ENCODE data around the gene VSTM2L. TPM values are rescaled to one million over a fixed set of nuclear protein-coding genes. Genes with fewer than 3 reads are reported as not detected.

VSTM2L gene
- total and polyA plus RNA-seq, 2 donors (not counting 3 experiments of a cell fraction or from before 2014, with no cell fraction given) = 0.18 TPM; not detected in 1

DNA sequence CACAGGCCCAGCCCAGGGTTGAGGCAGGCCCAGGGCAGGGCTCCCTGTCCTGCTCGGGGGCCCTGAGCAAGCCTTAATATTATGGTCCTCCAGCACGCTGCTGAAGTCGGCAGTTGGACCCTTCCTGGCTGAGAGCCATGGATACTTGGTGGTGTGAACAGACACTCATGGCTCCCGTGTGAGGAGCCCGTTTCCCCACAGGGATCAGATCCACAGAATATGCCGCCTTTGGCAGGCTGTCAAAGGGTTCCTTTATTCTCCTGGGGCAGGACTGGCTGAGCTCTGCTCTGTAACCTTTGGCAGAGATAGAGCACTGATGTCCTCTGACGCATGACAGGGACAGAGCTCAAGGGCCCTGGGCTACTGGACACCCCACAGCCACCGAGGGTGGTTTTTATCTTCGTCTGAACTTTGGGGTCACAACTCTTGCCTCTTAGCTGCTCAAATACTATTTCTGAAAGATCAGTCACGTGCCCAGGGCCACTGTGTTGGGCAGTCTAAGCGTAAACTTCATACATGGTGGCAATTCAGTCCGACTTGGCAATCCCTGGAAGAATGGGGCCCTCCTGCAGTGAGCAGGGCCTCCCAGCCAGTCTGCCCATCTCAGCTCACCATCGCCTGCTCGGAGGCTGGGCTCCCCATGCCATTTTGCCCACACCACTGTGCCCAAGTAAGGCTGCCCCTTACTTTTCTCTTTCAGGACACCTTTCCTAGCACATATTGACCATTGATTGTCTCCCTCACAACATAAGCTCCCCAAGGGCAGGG lies 81.3 kb downstream of the VSTM2L start:
- CTCF ChIA-PET = interaction anchor here (0.9 to 1.7 kb wide), 5 partner anchors 9 to 420 kb away, joined by 3 to 5 read pairs (median 3); no protein-coding TSS in a partner anchor
- intact Hi-C loops (cut with micrococcal nuclease) = no loop called here

More for the DNA sequence above, 81.3 kb downstream of the VSTM2L start:
- no peak for FAIRE-seq
- no peak overlapping the region for H2AFZ ChIP-seq (ENCODE audit: low read depth, low read length)
- no peak overlapping the region for H3K9ac ChIP-seq (replicated peaks; ENCODE audit: extremely low read depth, insufficient read depth, low read length)
- H3K4me3 ChIP-seq (replicated peaks in 1 of 3; ENCODE audit: insufficient read depth in 1 of 3, low read depth in 1 of 3, low read length in 3 of 3) = no peak overlapping the region
- no peaks in the 10 kb centered on the region for H4K20me1 ChIP-seq (replicated peaks; ENCODE audit: control insufficient read depth, extremely low read depth, insufficient read depth, low read length)
- no peaks in the 10 kb centered on the region for H3K9me1 ChIP-seq (replicated peaks; ENCODE audit: control insufficient read depth, extremely low read depth, insufficient read depth, low read length)
- peaks cover 1% of the 10 kb centered on the region for H3K4me1 ChIP-seq (ENCODE audit: control insufficient read depth, extremely low read depth, insufficient read depth, low read length)
- no peak for TF ChIP-seq POLR2A (IDR thresholded peaks at IDR 0.05; ENCODE audit: low read depth, low read length)
- TF ChIP-seq, protein P1, sequence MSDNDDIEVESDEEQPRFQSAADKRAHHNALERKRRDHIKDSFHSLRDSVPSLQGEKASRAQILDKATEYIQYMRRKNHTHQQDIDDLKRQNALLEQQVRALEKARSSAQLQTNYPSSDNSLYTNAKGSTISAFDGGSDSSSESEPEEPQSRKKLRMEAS (IDR thresholded peaks at IDR 0.05; ENCODE audit: insufficient read depth, insufficient read length) = no peak
- TF ChIP-seq GATA2 (IDR thresholded peaks at IDR 0.05; ENCODE audit: insufficient read depth, insufficient read length, low read depth, low read length) = no peak
- TF ChIP-seq, protein P2, sequence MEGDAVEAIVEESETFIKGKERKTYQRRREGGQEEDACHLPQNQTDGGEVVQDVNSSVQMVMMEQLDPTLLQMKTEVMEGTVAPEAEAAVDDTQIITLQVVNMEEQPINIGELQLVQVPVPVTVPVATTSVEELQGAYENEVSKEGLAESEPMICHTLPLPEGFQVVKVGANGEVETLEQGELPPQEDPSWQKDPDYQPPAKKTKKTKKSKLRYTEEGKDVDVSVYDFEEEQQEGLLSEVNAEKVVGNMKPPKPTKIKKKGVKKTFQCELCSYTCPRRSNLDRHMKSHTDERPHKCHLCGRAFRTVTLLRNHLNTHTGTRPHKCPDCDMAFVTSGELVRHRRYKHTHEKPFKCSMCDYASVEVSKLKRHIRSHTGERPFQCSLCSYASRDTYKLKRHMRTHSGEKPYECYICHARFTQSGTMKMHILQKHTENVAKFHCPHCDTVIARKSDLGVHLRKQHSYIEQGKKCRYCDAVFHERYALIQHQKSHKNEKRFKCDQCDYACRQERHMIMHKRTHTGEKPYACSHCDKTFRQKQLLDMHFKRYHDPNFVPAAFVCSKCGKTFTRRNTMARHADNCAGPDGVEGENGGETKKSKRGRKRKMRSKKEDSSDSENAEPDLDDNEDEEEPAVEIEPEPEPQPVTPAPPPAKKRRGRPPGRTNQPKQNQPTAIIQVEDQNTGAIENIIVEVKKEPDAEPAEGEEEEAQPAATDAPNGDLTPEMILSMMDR (IDR thresholded peaks at IDR 0.05; ENCODE audit: extremely low read depth in 1 of 2, insufficient read depth in 1 of 2, low read depth in 1 of 2, low read length in 2 of 2) = no peak
- TF ChIP-seq MYC (IDR thresholded peaks at IDR 0.05; ENCODE audit: low read depth, low read length) = no peak
- TF ChIP-seq FOS (IDR thresholded peaks at IDR 0.05; ENCODE audit: borderline replicate concordance, insufficient read depth, low read length) = no peak
- no peak for TF ChIP-seq EZH2 (IDR thresholded peaks at IDR 0.05; ENCODE audit: borderline replicate concordance, low read depth, low read length, severe bottlenecking)
- TF ChIP-seq POLR2AphosphoS5 (IDR thresholded peaks at IDR 0.05; ENCODE audit: insufficient read depth, low read depth, low read length) = no peak
- no peak for TF ChIP-seq JUN (IDR thresholded peaks at IDR 0.05; ENCODE audit: borderline replicate concordance, insufficient read depth, insufficient read length, low read depth)
- POLR2A ChIA-PET = no interaction called here
- no peaks in the 10 kb centered on the region for H3K27me3 ChIP-seq (ENCODE audit: control insufficient read depth in 2 of 2, insufficient read depth in 2 of 2, low read length in 2 of 2)
- no peaks in the 10 kb centered on the region for H3K79me2 ChIP-seq (ENCODE audit: control insufficient read depth, insufficient read depth, low read length)
- peaks cover 0 to 2% of the 10 kb centered on the region in 2 experiments for H3K36me3 ChIP-seq (ENCODE audit: control insufficient read depth in 2 of 2, extremely low read depth in 1 of 2, insufficient read depth in 2 of 2, low read length in 2 of 2)
- dilution Hi-C loops (cut with MboI; ENCODE audit: extremely low pct_ligation_motif_present, low sequenced_read_pairs) = no loop called here
- BruUV-seq (replicated peaks) = no TSS peak
- H3K27ac ChIP-seq (ENCODE audit: insufficient read depth, low read depth, low read length) = no peak overlapping the region
- no peak overlapping the region for H3K4me2 ChIP-seq (ENCODE audit: insufficient read depth, low read length)
- H3K9me3 ChIP-seq (replicated peaks; ENCODE audit: control insufficient read depth, insufficient read depth, low read length) = no peaks in the 10 kb centered on the region
- DNase-seq (ENCODE audit: low read depth, low spot score) = no peak
